ENCODE data around the gene EHHADH. TPM values are rescaled to one million over a fixed set of nuclear protein-coding genes. Genes with fewer than 3 reads are reported as not detected.

The EHHADH gene
- total and polyA plus RNA-seq, 2 of the 13 experiments (the other 11 are each of a cell fraction or from before 2014, with no cell fraction given): 14.5 to 38.9 TPM

DNA sequence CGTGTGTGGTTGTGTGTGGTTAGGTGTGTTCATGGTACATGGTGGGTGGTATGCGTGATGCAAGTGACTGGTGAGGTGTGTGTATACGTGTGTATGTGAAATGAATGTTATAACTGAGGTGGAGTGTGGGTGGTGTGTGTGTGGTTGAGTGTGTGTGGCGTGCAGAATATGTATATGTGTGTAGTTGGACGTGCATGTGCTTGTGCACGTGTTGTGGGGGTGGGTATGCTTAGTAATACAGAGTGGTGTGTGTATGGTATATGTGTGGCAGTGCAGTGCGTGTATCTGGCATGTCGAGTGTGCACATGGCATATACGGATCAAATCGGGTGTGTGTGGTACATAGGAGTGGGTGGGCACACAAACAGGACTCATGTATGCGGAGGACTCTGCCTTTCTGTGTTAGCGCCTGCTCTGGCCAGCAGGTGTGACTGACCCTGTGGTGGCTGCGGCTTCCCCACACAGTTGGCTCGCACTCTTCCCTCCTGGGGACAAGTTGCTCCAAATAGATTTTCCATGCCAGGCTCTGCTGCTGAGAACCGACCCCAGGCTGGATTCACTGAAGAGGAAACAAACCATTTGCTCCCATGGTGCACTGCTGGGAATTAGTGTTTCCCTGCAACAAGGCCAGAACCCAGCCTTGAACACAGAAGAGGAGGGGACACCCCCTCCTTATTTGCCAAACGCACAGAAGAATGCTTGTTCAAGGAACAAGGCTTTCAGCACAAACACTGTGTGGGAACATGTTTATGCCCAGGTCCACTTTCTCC, 99.8 kb downstream of the EHHADH start (continued):
- no peak for TF ChIP-seq ZNF446 (CRISPR knock-in tag; IDR thresholded peaks at IDR 0.05)
- TF ChIP-seq ZNF563 (CRISPR knock-in tag; IDR thresholded peaks at IDR 0.05): no peak
- no peak for TF ChIP-seq ZFY (CRISPR knock-in tag; IDR thresholded peaks at IDR 0.05)
- TF ChIP-seq, protein P1, sequence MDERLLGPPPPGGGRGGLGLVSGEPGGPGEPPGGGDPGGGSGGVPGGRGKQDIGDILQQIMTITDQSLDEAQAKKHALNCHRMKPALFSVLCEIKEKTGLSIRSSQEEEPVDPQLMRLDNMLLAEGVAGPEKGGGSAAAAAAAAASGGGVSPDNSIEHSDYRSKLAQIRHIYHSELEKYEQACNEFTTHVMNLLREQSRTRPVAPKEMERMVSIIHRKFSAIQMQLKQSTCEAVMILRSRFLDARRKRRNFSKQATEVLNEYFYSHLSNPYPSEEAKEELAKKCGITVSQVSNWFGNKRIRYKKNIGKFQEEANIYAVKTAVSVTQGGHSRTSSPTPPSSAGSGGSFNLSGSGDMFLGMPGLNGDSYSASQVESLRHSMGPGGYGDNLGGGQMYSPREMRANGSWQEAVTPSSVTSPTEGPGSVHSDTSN (CRISPR knock-in tag; IDR thresholded peaks at IDR 0.05): no peak
- 0 out of 2 replicates have a peak, but pooled peaks have one; percentile 11 for TF ChIP-seq HDAC2 (CRISPR knock-in tag; IDR thresholded peaks at IDR 0.05)
- TF ChIP-seq, protein P2, sequence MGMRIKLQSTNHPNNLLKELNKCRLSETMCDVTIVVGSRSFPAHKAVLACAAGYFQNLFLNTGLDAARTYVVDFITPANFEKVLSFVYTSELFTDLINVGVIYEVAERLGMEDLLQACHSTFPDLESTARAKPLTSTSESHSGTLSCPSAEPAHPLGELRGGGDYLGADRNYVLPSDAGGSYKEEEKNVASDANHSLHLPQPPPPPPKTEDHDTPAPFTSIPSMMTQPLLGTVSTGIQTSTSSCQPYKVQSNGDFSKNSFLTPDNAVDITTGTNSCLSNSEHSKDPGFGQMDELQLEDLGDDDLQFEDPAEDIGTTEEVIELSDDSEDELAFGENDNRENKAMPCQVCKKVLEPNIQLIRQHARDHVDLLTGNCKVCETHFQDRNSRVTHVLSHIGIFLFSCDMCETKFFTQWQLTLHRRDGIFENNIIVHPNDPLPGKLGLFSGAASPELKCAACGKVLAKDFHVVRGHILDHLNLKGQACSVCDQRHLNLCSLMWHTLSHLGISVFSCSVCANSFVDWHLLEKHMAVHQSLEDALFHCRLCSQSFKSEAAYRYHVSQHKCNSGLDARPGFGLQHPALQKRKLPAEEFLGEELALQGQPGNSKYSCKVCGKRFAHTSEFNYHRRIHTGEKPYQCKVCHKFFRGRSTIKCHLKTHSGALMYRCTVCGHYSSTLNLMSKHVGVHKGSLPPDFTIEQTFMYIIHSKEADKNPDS (CRISPR knock-in tag; IDR thresholded peaks at IDR 0.05): no peak

DNA sequence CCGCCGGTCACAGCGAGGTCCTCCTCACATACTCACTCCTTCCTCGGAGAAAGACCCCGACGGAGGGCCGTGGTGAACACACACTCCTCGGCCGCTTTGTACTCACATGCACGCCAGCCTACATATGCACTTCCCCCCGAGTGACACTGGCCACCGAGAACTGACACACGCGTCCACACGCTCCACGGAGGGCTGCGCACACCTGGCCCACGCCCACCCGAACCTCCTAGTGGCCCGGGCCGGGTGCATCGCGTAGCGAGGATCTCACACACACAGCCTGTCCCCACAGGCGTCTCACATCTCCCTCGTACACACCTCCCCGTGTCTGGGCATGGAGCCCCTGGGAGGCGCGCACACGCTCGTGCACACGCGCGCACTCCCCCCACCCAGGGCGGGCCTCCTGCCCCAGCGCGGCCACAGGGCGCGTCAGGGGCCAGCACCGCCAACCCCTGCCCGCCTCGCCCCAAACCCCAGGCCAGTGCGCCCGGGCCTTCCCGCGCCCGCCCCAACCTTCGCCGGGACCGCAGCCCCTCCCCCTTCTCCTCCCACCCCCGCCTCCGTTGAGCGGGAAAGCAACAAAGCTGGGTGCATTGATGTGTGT, 100.6 kb downstream of the EHHADH start:
- Histone ChIP-seq H2AFZ (ENCODE audit: low read length) (no peak overlapping the region), H3K79me2 (ENCODE audit: insufficient read depth, low read length) (no peaks in the 10 kb centered on the region), H3K27me3 (ENCODE audit: control insufficient read depth in 1 of 2, insufficient read depth in 2 of 2, low read length in 2 of 2) (peaks cover 4 to 26% of the 10 kb centered on the region in 2 experiments; a peak in 4 of 5 replicates), H3K4me1 (ENCODE audit: insufficient read depth, low read length) (peaks cover 32% of the 10 kb centered on the region), H3K4me3 (replicated peaks in 1 of 3; ENCODE audit: insufficient read depth in 1 of 3, low read depth in 2 of 3, low read length in 3 of 3) (peak overlapping the region in 2 of 3 experiments; percentile 40 to 71; a peak in 3 of 6 replicates), H3K9me3 (ENCODE audit: low read length) (no peaks in the 10 kb centered on the region), H3K4me2 (ENCODE audit: low read depth, low read length) (peak overlapping the region; percentile 72), H3K27ac (ENCODE audit: extremely low read length, insufficient read depth, low read length) (no peak overlapping the region), H3K9ac (ENCODE audit: insufficient read depth, low read depth, low read length) (no peak overlapping the region), H3K36me3 (replicated peaks in 1 of 2; ENCODE audit: control insufficient read depth in 1 of 2, insufficient read depth in 2 of 2, low read length in 2 of 2) (no peaks in the 10 kb centered on the region), H4K20me1 (ENCODE audit: insufficient read depth, low read length) (no peaks in the 10 kb centered on the region)
- no TSS peak for BruUV-seq (replicated peaks)
- CTCF ChIA-PET (ENCODE audit: low intra/inter-chr PET ratio, low total read pairs): no interaction called here
- POLR2A ChIA-PET: no interaction called here
- TF ChIP-seq NKX3-1 (CRISPR knock-in tag; IDR thresholded peaks at IDR 0.05): no peak
- TF ChIP-seq ZNF713 (CRISPR knock-in tag; IDR thresholded peaks at IDR 0.05): no peak
- no peak for TF ChIP-seq ZFP1 (CRISPR knock-in tag; IDR thresholded peaks at IDR 0.05)
- TF ChIP-seq GTF3A (CRISPR knock-in tag; conservative IDR thresholded peaks at IDR 0.05): no peak
- FAIRE-seq (no peak), ATAC-seq (peak; percentile 20), DNase-seq (ENCODE audit: low spot score) (no peak)
- intact Hi-C loops (cut with micrococcal nuclease; ENCODE audit: unreplicated experiment) (no loop called here), in situ Hi-C loops (cut with HindIII; ENCODE audit: extremely low pct_ligation_motif_present, low pct_unique_long_range_greater_than_20kb) (no loop called here)
- WGBS (ENCODE audit: low lambda C conversion rate): 88% methylated on average over 27 of the region's 53 CpGs
